Keratinocyte (primary cell): Measurements from ENCODE around the gene HIVEP2. TPM values are rescaled to one million over a fixed set of nuclear protein-coding genes. Genes with fewer than 3 reads are reported as not detected.

Experiments used
- DNase-seq: peaks from one replicate; pipeline ENCODE4 v3.0.0-alpha.2; 2011; ENCODE audit warnings: low read depth, missing footprints, low spot score
- FAIRE-seq: peaks from 2 replicates; lab custom pipeline; 2011; peaks lifted over from hg19 to GRCh38; lab: Jason Lieb, UNC
- H2AFZ ChIP-seq: 2 replicates; pipeline ENCODE4 v1.6.0; 2012; ENCODE audit warnings: low read length, control low read depth, inconsistent platforms; ENCODE audit not compliant: control insufficient read depth
- H3K27ac ChIP-seq: 2 replicates; pipeline ENCODE4 v1.5.1; 2011; ENCODE audit warnings: low read length; ENCODE audit not compliant: control insufficient read depth, insufficient read depth
- H3K27me3 ChIP-seq: 3 replicates; pipeline ENCODE4 v1.6.0; 2011; ENCODE audit warnings: low read length; ENCODE audit not compliant: control insufficient read depth, insufficient read depth; ENCODE audit errors: extremely low read depth
- H3K36me3 ChIP-seq, 2 experiments: 2 replicates in 1 of 2; 3 replicates in 1 of 2; pipeline ENCODE4 v1.5.1; 2011; ENCODE audit warnings: low read length in 2 of 2, mild to moderate bottlenecking in 1 of 2; ENCODE audit not compliant: control insufficient read depth in 2 of 2, insufficient read depth in 2 of 2; ENCODE audit errors: extremely low read depth in 1 of 2
- H3K4me1 ChIP-seq: 3 replicates; pipeline ENCODE4 v1.5.1; 2011; ENCODE audit warnings: low read length; ENCODE audit not compliant: control insufficient read depth, insufficient read depth; ENCODE audit errors: extremely low read depth
- H3K4me2 ChIP-seq: 3 replicates; pipeline ENCODE4 v1.6.0; 2011; ENCODE audit warnings: low read depth, low read length; ENCODE audit not compliant: control insufficient read depth, insufficient read depth; ENCODE audit errors: extremely low read depth
- H3K4me3 ChIP-seq, 3 experiments: fragments of 200-600 bp in 1 of 3; sonication (generic) in 1 of 3; 2 replicates in 2 of 3; 3 replicates in 1 of 3; pipeline ENCODE4 v1.5.1; 2011 to 2016; ENCODE audit warnings: low read length in 3 of 3, mild to moderate bottlenecking in 3 of 3, control low read depth in 2 of 3, inconsistent platforms in 1 of 3, low read depth in 1 of 3, mixed read lengths in 1 of 3, mixed run types in 1 of 3, moderate library complexity in 1 of 3; ENCODE audit not compliant: control insufficient read depth in 2 of 3, insufficient read depth in 2 of 3; ENCODE audit errors: extremely low read depth in 1 of 3
- H3K79me2 ChIP-seq: 2 replicates; pipeline ENCODE4 v1.6.0; 2012; ENCODE audit warnings: low read length; ENCODE audit not compliant: control insufficient read depth, insufficient read depth
- H3K9ac ChIP-seq: 3 replicates; pipeline ENCODE4 v1.6.0; 2011; ENCODE audit warnings: low read length; ENCODE audit not compliant: control insufficient read depth, insufficient read depth; ENCODE audit errors: extremely low read depth
- H3K9me1 ChIP-seq: 3 replicates; pipeline ENCODE4 v1.6.0; 2011; ENCODE audit warnings: low read length; ENCODE audit not compliant: control insufficient read depth, insufficient read depth; ENCODE audit errors: extremely low read depth
- H3K9me3 ChIP-seq: 2 replicates; pipeline ENCODE4 v1.5.1; 2012; ENCODE audit warnings: low read depth, low read length; ENCODE audit not compliant: control insufficient read depth
- H4K20me1 ChIP-seq: 3 replicates; pipeline ENCODE4 v1.6.0; 2011; ENCODE audit warnings: low read length; ENCODE audit not compliant: control insufficient read depth, insufficient read depth; ENCODE audit errors: extremely low read depth
- CTCF ChIP-seq, 3 experiments: IDR thresholded peaks in 1 of 3; conservative IDR thresholded peaks in 1 of 3; optimal IDR thresholded peaks in 1 of 3; 2 replicates in 2 of 3; 3 replicates in 1 of 3; pipeline versions ENCODE3 to v1.5.1; 2011; ENCODE audit warnings: low read length in 3 of 3, mild to moderate bottlenecking in 3 of 3, moderate library complexity in 2 of 3, control low read depth in 1 of 3, inconsistent platforms in 1 of 3; ENCODE audit not compliant: insufficient read depth in 2 of 3; ENCODE audit errors: extremely low read depth in 1 of 3
- EZH2 ChIP-seq: IDR thresholded peaks from one replicate; pipeline ENCODE4 v1.6.1; 2012; ENCODE audit warnings: inconsistent platforms, mild to moderate bottlenecking, low read length, moderate library complexity
- dilution Hi-C: fragments of 300-500 bp; cut with MboI; formaldehyde crosslinking; loops from one replicate; pipeline ENCODE4 v1.7.0; 2020; ENCODE audit warnings: low sequenced_read_pairs; ENCODE audit not compliant: extremely low pct_ligation_motif_present
- polyA plus RNA-seq, 5 experiments: library from polyadenylated mRNA; depleted of rRNA in 3 of 5; stranded (reverse) in 3 of 5; stranded (forward) in 1 of 5; unstranded in 1 of 5; fragments of >200 nt; gene quantifications; 1 replicate in 1 of 5; 2 replicates in 3 of 5; 3 replicates in 1 of 5; pipeline versions ENCODE4 v1.2.1 to v1.2.3, GENCODE V29; 2011 to 2012; ENCODE audit warnings: missing spikeins in 2 of 5, low read depth in 1 of 5, low replicate concordance in 1 of 5

Gene HIVEP2
- polyA plus RNA-seq, 1 donor (not counting 4 experiments of a cell fraction or from before 2014, with no cell fraction given): 8.9 TPM

- Histone ChIP-seq H3K79me2 (peaks cover 5% of the 10 kb centered on the region), H3K9me3 (no peaks in the 10 kb centered on the region), H3K9ac (no peak overlapping the region), H3K27ac (no peak overlapping the region), H3K9me1 (no peaks in the 10 kb centered on the region), H3K4me1 (peaks cover 17% of the 10 kb centered on the region), H4K20me1 (no peaks in the 10 kb centered on the region), H3K4me3 (no peak overlapping the region), H2AFZ (no peak overlapping the region), H3K27me3 (no peaks in the 10 kb centered on the region), H3K4me2 (no peak overlapping the region), H3K36me3 (no peaks in the 10 kb centered on the region)
- dilution Hi-C loops: no loop called here
- no peak for TF ChIP-seq CTCF (optimal IDR thresholded peaks at IDR 0.05 in 1 of 3, IDR thresholded peaks at IDR 0.05 in 1 of 3, conservative IDR thresholded peaks at IDR 0.05 in 1 of 3; ENCODE audit: extremely low read depth in 1 of 3, insufficient read depth in 2 of 3, low read length in 3 of 3)
- TF ChIP-seq EZH2: no peak
- DNase-seq: no peak
- no peak for FAIRE-seq
Measured at GRCh38 chr6:142908235-142908634, 36.7 kb downstream of the HIVEP2 start.

GRCh38 chr6:142907544-142907943 is 37.4 kb downstream of the HIVEP2 start:
- DNase-seq: no peak
- Histone ChIP-seq H3K27ac (no peak overlapping the region), H2AFZ (no peak overlapping the region), H3K36me3 (no peaks in the 10 kb centered on the region), H3K4me2 (no peak overlapping the region), H3K9me3 (no peaks in the 10 kb centered on the region), H3K9ac (no peak overlapping the region), H3K27me3 (no peaks in the 10 kb centered on the region), H3K79me2 (peaks cover 5% of the 10 kb centered on the region), H3K9me1 (no peaks in the 10 kb centered on the region), H3K4me3 (no peak overlapping the region), H3K4me1 (peaks cover 23% of the 10 kb centered on the region), H4K20me1 (no peaks in the 10 kb centered on the region)
- dilution Hi-C loops: no loop called here
- TF ChIP-seq CTCF (optimal IDR thresholded peaks at IDR 0.05 in 1 of 3, IDR thresholded peaks at IDR 0.05 in 1 of 3, conservative IDR thresholded peaks at IDR 0.05 in 1 of 3; ENCODE audit: extremely low read depth in 1 of 3, insufficient read depth in 2 of 3, low read length in 3 of 3) (no peak), EZH2 (no peak)
- no peak for FAIRE-seq
